ENCODE measurements around the gene GRWD1.

GRWD1 gene

GRCh38 chr19:48470856-48471255 is 25.1 kb downstream of the GRWD1 start:
- in situ Hi-C loops (cut with HindIII; ENCODE audit: low sequenced_read_pairs), result no loop called here
- no peak overlapping the region for H3K4me3 ChIP-seq (ENCODE audit: low read depth, low read length)
- no peak for DNase-seq (ENCODE audit: low read depth, low spot score)
- no peak for TF ChIP-seq CTCF (IDR thresholded peaks at IDR 0.05; ENCODE audit: low read depth, low read length)

GRCh38 chr19:48471836-48472235 is 26.1 kb downstream of the GRWD1 start:
- DNase-seq (ENCODE audit: low read depth, low spot score), result no peak
- in situ Hi-C loops (cut with HindIII; ENCODE audit: low sequenced_read_pairs), result no loop called here
- H3K4me3 ChIP-seq (ENCODE audit: low read depth, low read length), result no peak overlapping the region
- no peak for TF ChIP-seq CTCF (IDR thresholded peaks at IDR 0.05; ENCODE audit: low read depth, low read length)

- DNase-seq (ENCODE audit: low read depth, low spot score), result no peak
- no peak overlapping the region for H3K4me3 ChIP-seq (ENCODE audit: low read depth, low read length)
- in situ Hi-C loops (cut with HindIII; ENCODE audit: low sequenced_read_pairs), result no loop called here
- no peak for TF ChIP-seq CTCF (IDR thresholded peaks at IDR 0.05; ENCODE audit: low read depth, low read length)
Measured at GRCh38 chr19:48473161-48473966, 27.6 kb downstream of the GRWD1 start.

GRCh38 chr19:48474084-48474592 is 28.4 kb downstream of the GRWD1 start:
- no peak overlapping the region for H3K4me3 ChIP-seq (ENCODE audit: low read depth, low read length)
- DNase-seq (ENCODE audit: low read depth, low spot score), result no peak
- no peak for TF ChIP-seq CTCF (IDR thresholded peaks at IDR 0.05; ENCODE audit: low read depth, low read length)
- in situ Hi-C loops (cut with HindIII; ENCODE audit: low sequenced_read_pairs), result no loop called here

- no peak overlapping the region for H3K4me3 ChIP-seq (ENCODE audit: low read depth, low read length)
- TF ChIP-seq CTCF (IDR thresholded peaks at IDR 0.05; ENCODE audit: low read depth, low read length), result no peak
- in situ Hi-C loops (cut with HindIII; ENCODE audit: low sequenced_read_pairs), result no loop called here
- DNase-seq (ENCODE audit: low read depth, low spot score), result no peak
Measured at GRCh38 chr19:48475369-48476068, 29.7 kb downstream of the GRWD1 start.

- TF ChIP-seq CTCF (IDR thresholded peaks at IDR 0.05; ENCODE audit: low read depth, low read length), result no peak
- no peak overlapping the region for H3K4me3 ChIP-seq (ENCODE audit: low read depth, low read length)
- in situ Hi-C loops (cut with HindIII; ENCODE audit: low sequenced_read_pairs), result no loop called here
- DNase-seq (ENCODE audit: low read depth, low spot score), result no peak
Measured at GRCh38 chr19:48476176-48476575, 30.4 kb downstream of the GRWD1 start.
